B cell (primary cell): Measurements from ENCODE around the gene LAMTOR5. TPM values are rescaled to one million over a fixed set of nuclear protein-coding genes. Genes with fewer than 3 reads are reported as not detected.

Experiments
- ATAC-seq: fragments of 200-7000 bp; cut with Tn5 transposase; one replicate; pipeline ENCODE4 v1.10.0; 2021; ENCODE audit warnings: low read depth, mild to moderate bottlenecking, moderate number of reproducible peaks, moderate library complexity
- CTCF ChIA-PET: fragments of 350-600 bp; sonication (Branson Sonifier 250); formaldehyde crosslinking; loops from one replicate; lab custom pipeline; 2021; ENCODE audit warnings: antibody characterized with exemption, inconsistent platforms; lab: Charles Lee
- POLR2A ChIA-PET: fragments of 350-600 bp; sonication (Branson Sonifier 250); formaldehyde crosslinking; loops from one replicate; lab custom pipeline; 2021; ENCODE audit warnings: antibody characterized with exemption; lab: Charles Lee
- DNase-seq: peaks from one replicate; pipeline ENCODE4 v3.0.0; 2013
- H2AFZ ChIP-seq: 2 replicates; pipeline ENCODE4 v1.6.1; 2012; ENCODE audit warnings: mild to moderate bottlenecking, low read depth, low read length; ENCODE audit not compliant: insufficient read depth, poor library complexity, severe bottlenecking
- H3K27ac ChIP-seq, 2 donors: 1 replicate in 1 of 2; 2 replicates in 1 of 2; pipeline ENCODE4 v1.5.1; 2012 to 2013; ENCODE audit warnings: low read length in 2 of 2, mild to moderate bottlenecking in 2 of 2, moderate library complexity in 1 of 2
- H3K27me3 ChIP-seq, 4 experiments: fragments of 200-600 bp in 1 of 4; sonication (generic) in 1 of 4; replicated peaks in 1 of 4; 1 replicate in 2 of 4; 2 replicates in 2 of 4; pipeline versions ENCODE4 v1.6.1 to v1.7.0; 2013 to 2016; ENCODE audit warnings: low read length in 3 of 4, mild to moderate bottlenecking in 2 of 4, mixed read lengths in 1 of 4, moderate library complexity in 1 of 4; ENCODE audit not compliant: insufficient read depth in 4 of 4, control insufficient read depth in 3 of 4; ENCODE audit errors: control extremely low read depth in 1 of 4
- H3K36me3 ChIP-seq, 2 experiments: replicated peaks in 1 of 2; 1 replicate in 1 of 2; 2 replicates in 1 of 2; pipeline versions ENCODE4 v1.6.1 to v1.7.1; 2013; ENCODE audit warnings: low read length in 1 of 2; ENCODE audit not compliant: insufficient read depth in 2 of 2, control insufficient read depth in 1 of 2; ENCODE audit errors: control extremely low read depth in 1 of 2, extremely low read depth in 1 of 2
- H3K4me1 ChIP-seq, 2 donors: fragments of 200-600 bp in 1 of 2; sonication (generic) in 1 of 2; 1 replicate in 1 of 2; 2 replicates in 1 of 2; pipeline versions ENCODE4 v1.5.1 to v1.6.1; 2013 to 2017; ENCODE audit warnings: low read length in 2 of 2; ENCODE audit not compliant: control insufficient read depth in 2 of 2, insufficient read depth in 2 of 2
- H3K4me2 ChIP-seq: replicated peaks from 2 replicates; pipeline ENCODE3; 2012; ENCODE audit warnings: mild to moderate bottlenecking, low read depth, low read length; ENCODE audit not compliant: poor library complexity, severe bottlenecking
- H3K4me3 ChIP-seq, 5 experiments: fragments of 200-600 bp in 1 of 5; sonication (generic) in 1 of 5; 1 replicate in 3 of 5; 2 replicates in 2 of 5; pipeline versions ENCODE4 v1.5.1 to v1.7.0; 2011 to 2016; ENCODE audit warnings: low read length in 4 of 5, mild to moderate bottlenecking in 4 of 5, low read depth in 2 of 5, control low read depth in 1 of 5, moderate library complexity in 1 of 5; ENCODE audit not compliant: insufficient read depth in 1 of 5; ENCODE audit errors: control extremely low read depth in 1 of 5, extremely low read depth in 1 of 5
- H3K79me2 ChIP-seq: fragments of 200-600 bp; sonication (generic); one replicate; pipeline ENCODE4 v1.6.0; 2016; ENCODE audit warnings: low read length; ENCODE audit not compliant: control insufficient read depth, insufficient read depth
- H3K9ac ChIP-seq: fragments of 200-600 bp; sonication (generic); 2 replicates; pipeline ENCODE4 v1.6.1; 2017; ENCODE audit warnings: mild to moderate bottlenecking, low read length, moderate library complexity
- H3K9me3 ChIP-seq, 3 donors: one replicate each; pipeline versions ENCODE4 v1.6.1 to v1.7.1; 2013; ENCODE audit warnings: low read length in 2 of 3; ENCODE audit not compliant: control insufficient read depth in 2 of 3, insufficient read depth in 1 of 3; ENCODE audit errors: control extremely low read depth in 1 of 3
- H4K20me1 ChIP-seq: 2 replicates; pipeline ENCODE4 v1.6.0; 2012; ENCODE audit warnings: mild to moderate bottlenecking, low read length; ENCODE audit not compliant: insufficient read depth, control insufficient read depth, poor library complexity, severe bottlenecking
- H3K27ac Mint-ChIP-seq: one replicate; pipeline ENCODE4 v1.8.0; 2021; ENCODE audit warnings: mixed read lengths
- H3K27me3 Mint-ChIP-seq: one replicate; pipeline ENCODE4 v1.8.0; 2021; ENCODE audit warnings: mixed read lengths
- H3K4me1 Mint-ChIP-seq: one replicate; pipeline ENCODE4 v1.8.0; 2021; ENCODE audit warnings: mixed read lengths
- H3K4me3 Mint-ChIP-seq: one replicate; pipeline ENCODE4 v1.8.0; 2021; ENCODE audit warnings: mixed read lengths
- H3K9me3 Mint-ChIP-seq: one replicate; pipeline ENCODE4 v1.8.0; 2022; ENCODE audit warnings: mixed read lengths; ENCODE audit not compliant: insufficient read depth
- EZH2 ChIP-seq: IDR thresholded peaks from 2 replicates; pipeline ENCODE4 v1.6.1; 2012; ENCODE audit warnings: borderline replicate concordance, low read depth, mild to moderate bottlenecking, moderate library complexity, low read length; ENCODE audit not compliant: insufficient read depth, poor library complexity, severe bottlenecking
- WGBS: methylation state at CpG from one replicate; pipeline ENCODE4 v1.1.5; 2013; ENCODE audit warnings: missing lambda C conversion rate; ENCODE audit not compliant: insufficient coverage; 5-methylcytosine and 5-hydroxymethylcytosine counted together
- intact Hi-C: fragments of 100-400 bp; cut with micrococcal nuclease; formaldehyde crosslinking; loops from one replicate; pipeline ENCODE4 v1.10.0; 2022
- polyA plus RNA-seq: library from polyadenylated mRNA; depleted of rRNA; stranded (reverse); fragments of >200 nt; gene quantifications from 2 replicates; pipeline ENCODE4 v1.2.3, GENCODE V29; 2012
- total RNA-seq, 2 donors: library from RNA; stranded (reverse); fragments of 120-200 nt in 1 of 2; gene quantifications; 1 replicate in 1 of 2; 2 replicates in 1 of 2; pipeline versions ENCODE4 v1.2.3 to v1.2.4, GENCODE V29; 2013 to 2022
- TF ChIP-seq, protein P1 (sequence below): fragments of 200-600 bp; IDR thresholded peaks from one replicate; pipeline ENCODE4 v1.8.0; 2022; ENCODE audit warnings: antibody characterized with exemption, mild to moderate bottlenecking

Gene LAMTOR5
- total and polyA plus RNA-seq, 2 donors (not counting 1 experiment from before 2014, with no cell fraction given) = 145 to 253 TPM

DNA sequence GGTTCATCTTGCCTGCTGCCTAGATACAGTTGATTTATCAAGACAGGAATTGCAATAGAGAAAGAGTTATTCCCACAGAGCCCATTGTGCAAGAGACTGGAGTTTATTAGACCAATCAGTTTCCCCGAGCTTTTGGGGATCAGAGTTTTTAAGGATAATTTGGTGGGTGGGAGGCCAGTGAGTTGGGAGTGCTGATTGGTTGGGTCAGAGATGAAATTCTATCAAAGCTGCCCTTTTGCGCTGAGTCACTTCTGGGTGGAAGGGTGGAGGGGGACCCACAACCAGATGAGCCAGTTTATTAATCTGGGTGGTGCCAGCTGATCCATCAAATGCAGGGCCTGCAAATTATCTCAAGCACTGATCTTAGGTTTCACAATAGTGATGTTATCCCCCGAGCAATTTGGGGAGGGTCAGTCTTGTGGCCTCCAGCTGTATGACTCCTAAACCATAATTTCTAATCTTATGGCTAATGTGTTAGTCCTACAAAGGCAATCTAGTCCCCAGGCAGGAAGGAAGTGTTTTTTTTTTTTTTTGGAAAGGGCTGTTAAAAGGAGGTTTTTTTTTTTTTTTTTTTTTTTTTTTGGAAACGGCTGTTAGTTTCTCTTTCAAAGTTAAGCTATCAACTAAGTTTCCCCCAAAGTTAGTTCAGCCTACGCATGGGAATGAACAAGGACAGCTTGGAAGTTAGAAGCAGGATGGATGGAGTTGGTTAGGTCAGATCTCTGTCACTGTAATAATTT lies 24.1 kb downstream of the LAMTOR5 start:
- peaks cover 69 to 79% of the 10 kb centered on the region in 2 donors for H3K4me1 ChIP-seq
- WGBS = 79% methylated on average over 2 of the region's 5 CpGs
- CTCF ChIA-PET = interaction anchor here (0.9 to 13.9 kb wide), 11 partner anchors 10 to 176 kb away, joined by 3 to 139 read pairs (median 7); partner anchors contain the start of genes LAMTOR5 and RBM15

More for the DNA sequence above, 24.1 kb downstream of the LAMTOR5 start:
- Histone ChIP-seq H3K79me2 (no peaks in the 10 kb centered on the region), H3K9me3 (no peaks in the 10 kb centered on the region), H3K36me3 (no peaks in the 10 kb centered on the region), H4K20me1 (no peaks in the 10 kb centered on the region), H2AFZ (no peak overlapping the region), H3K27me3 (no peaks in the 10 kb centered on the region), H3K4me2 (peak overlapping the region; percentile 73), H3K27ac (peak overlapping the region; percentile 87 to 98), H3K9ac (peak overlapping the region; percentile 50), H3K4me3 (peak overlapping the region in 2 of 5 experiments; percentile 42 to 43)
- TF ChIP-seq, protein P1, sequence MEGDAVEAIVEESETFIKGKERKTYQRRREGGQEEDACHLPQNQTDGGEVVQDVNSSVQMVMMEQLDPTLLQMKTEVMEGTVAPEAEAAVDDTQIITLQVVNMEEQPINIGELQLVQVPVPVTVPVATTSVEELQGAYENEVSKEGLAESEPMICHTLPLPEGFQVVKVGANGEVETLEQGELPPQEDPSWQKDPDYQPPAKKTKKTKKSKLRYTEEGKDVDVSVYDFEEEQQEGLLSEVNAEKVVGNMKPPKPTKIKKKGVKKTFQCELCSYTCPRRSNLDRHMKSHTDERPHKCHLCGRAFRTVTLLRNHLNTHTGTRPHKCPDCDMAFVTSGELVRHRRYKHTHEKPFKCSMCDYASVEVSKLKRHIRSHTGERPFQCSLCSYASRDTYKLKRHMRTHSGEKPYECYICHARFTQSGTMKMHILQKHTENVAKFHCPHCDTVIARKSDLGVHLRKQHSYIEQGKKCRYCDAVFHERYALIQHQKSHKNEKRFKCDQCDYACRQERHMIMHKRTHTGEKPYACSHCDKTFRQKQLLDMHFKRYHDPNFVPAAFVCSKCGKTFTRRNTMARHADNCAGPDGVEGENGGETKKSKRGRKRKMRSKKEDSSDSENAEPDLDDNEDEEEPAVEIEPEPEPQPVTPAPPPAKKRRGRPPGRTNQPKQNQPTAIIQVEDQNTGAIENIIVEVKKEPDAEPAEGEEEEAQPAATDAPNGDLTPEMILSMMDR = no peak
- TF ChIP-seq EZH2 = no peak
- Mint-ChIP-seq H3K4me3 (peak overlapping the region; percentile 78), H3K4me1 (peaks cover 81% of the 10 kb centered on the region), H3K9me3 (no peaks in the 10 kb centered on the region), H3K27me3 (no peaks in the 10 kb centered on the region), H3K27ac (peak overlapping the region; percentile 90)
- ATAC-seq (no peak), DNase-seq (peak; percentile 37)
- POLR2A ChIA-PET = interaction anchor here (0.6 to 3.9 kb wide), 7 partner anchors 14 to 116 kb away, joined by 3 to 84 read pairs (median 5); partner anchors contain the start of genes LAMTOR5 and RBM15
- intact Hi-C loops = loop anchor here (10.0 kb wide), 2 partner anchors 401 to 491 kb away; partner anchors contain the start of gene CD53
